ENCODE measurements around the gene ZNF750.

The ZNF750 gene

DNA sequence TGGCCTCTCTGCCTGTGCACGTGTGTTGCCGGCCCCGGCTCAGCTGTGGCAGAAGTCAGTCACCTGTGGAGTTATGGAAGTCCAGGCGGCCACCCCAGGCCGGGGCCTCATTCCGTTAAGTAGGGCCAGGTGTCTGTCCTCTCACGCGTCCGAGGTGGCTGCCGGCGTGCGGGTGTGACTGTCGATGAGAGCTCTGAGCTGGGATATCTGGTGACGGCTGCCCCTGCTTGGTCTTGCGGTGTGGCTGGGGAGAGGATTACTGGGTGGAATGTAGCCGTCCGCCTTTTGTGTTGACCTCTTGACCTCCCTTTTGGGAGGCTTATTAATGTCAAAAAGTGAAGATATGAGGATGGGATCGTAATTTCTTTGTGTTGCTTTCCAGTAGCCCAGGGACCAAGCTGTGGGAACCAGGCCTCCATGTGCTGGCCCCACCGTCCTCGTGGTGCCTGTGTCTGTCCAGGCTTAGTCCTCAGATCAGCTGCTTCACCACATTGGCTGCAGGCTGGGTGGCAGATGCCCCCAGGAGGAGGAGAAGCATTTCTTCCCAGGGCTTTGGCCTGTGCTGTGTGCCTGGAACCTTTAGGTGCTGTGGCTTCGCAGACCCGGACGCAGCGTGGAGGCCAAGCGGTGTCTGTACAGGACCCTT lies 23.0 kb upstream of the ZNF750 start:
- Histone ChIP-seq H4K20me1 (peaks cover 3 to 91% (median 70%) of the 10 kb centered on the region in 11 experiments; a peak in 21 of 22 replicates), H3K9ac (peak overlapping the region in 6 of 11 experiments; percentile 13 to 59 (median 28); a peak in 8 of 22 replicates), H3K27ac (peak overlapping the region in 7 of 11 experiments; percentile 21 to 66 (median 50); a peak in 12 of 22 replicates), H3K9me3 (replicated peaks in 1 of 11) (no peaks in the 10 kb centered on the region), H3K4me2 (peak overlapping the region; percentile 88 to 100 (median 98)), H3K27me3 (peaks cover 1 to 32% (median 7%) of the 10 kb centered on the region in 11 experiments; a peak in 20 of 22 replicates), H3K36me3 (0 out of 22 replicates have a peak, but pooled peaks cover 0 to 4% (median 0%) of the 10 kb centered on the region in 11 experiments), H3K4me3 (no peak overlapping the region), H3K4me1 (peaks cover 94 to 100% (median 100%) of the 10 kb centered on the region in 10 experiments)
- no peak for TF ChIP-seq Cebpa-rat (IDR thresholded peaks at IDR 0.05)

DNA sequence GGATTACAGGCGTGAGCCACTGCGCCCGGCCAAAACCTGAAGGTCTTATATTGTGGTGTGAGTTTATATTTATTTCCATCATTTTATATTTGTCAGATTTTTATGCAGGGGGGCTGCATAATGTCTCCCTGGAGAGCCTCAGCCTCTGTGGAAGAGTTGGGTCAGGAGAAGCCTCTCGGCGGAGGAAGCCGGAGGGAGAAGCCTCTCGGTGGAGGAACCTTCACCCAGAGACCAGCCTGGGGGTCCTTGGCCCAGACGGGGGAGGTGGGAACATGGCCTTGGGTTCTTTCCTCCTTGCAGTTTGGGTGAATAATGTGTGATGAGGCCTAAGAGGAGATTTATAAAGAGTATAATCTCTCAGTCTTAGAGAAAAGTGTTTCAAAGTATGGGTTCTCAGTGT lies 22.4 kb upstream of the ZNF750 start:
- TF ChIP-seq Cebpa-rat (IDR thresholded peaks at IDR 0.05), result no peak
- H3K9me3 ChIP-seq (replicated peaks in 1 of 11), result no peaks in the 10 kb centered on the region
- H3K4me3 ChIP-seq, result no peak overlapping the region
- H3K4me1 ChIP-seq, result peaks cover 89 to 97% (median 95%) of the 10 kb centered on the region in 10 experiments
- H3K27ac ChIP-seq, result peak overlapping the region in 2 of 11 experiments; percentile 63 to 66; a peak in 1 of 22 replicates
- 0 out of 22 replicates have a peak, but pooled peaks cover 0 to 4% (median 0%) of the 10 kb centered on the region in 11 experiments for H3K36me3 ChIP-seq
- H3K4me2 ChIP-seq, result peak overlapping the region; percentile 29 to 100 (median 98); a peak in 21 of 22 replicates
- H3K9ac ChIP-seq, result 0 out of 22 replicates have a peak overlapping the region, but pooled peaks of 1 of the 11 experiments have one; percentile 35
- H4K20me1 ChIP-seq, result peaks cover 0 to 85% (median 63%) of the 10 kb centered on the region in 11 experiments; a peak in 20 of 22 replicates
- H3K27me3 ChIP-seq, result peaks cover 0 to 25% (median under 1%) of the 10 kb centered on the region in 11 experiments; a peak in 10 of 22 replicates

- 0 out of 22 replicates have a peak, but pooled peaks cover 0 to 6% (median 0%) of the 10 kb centered on the region in 11 experiments for H3K36me3 ChIP-seq
- H3K4me3 ChIP-seq, result peak overlapping the region; percentile 40 to 67 (median 56); a peak in 14 of 20 replicates
- H3K9ac ChIP-seq, result peak overlapping the region in 10 of 11 experiments; percentile 77 to 84 (median 82); a peak in 16 of 22 replicates
- no peak for TF ChIP-seq Cebpa-rat (IDR thresholded peaks at IDR 0.05)
- H3K4me2 ChIP-seq, result peak overlapping the region; percentile 92 to 100 (median 99)
- H4K20me1 ChIP-seq, result peaks cover 0 to 77% (median 55%) of the 10 kb centered on the region in 11 experiments; a peak in 20 of 22 replicates
- H3K4me1 ChIP-seq, result peaks cover 80 to 89% (median 87%) of the 10 kb centered on the region in 10 experiments
- H3K27ac ChIP-seq, result peak overlapping the region in 5 of 11 experiments; percentile 88 to 95 (median 94); a peak in 9 of 22 replicates
- no peaks in the 10 kb centered on the region for H3K9me3 ChIP-seq (replicated peaks in 1 of 11)
- H3K27me3 ChIP-seq, result peaks cover 0 to 17% (median 0%) of the 10 kb centered on the region in 11 experiments; a peak in 8 of 22 replicates
Observed at GRCh38 chr17:82861393-82861775, 21.6 kb upstream of the ZNF750 start.

DNA sequence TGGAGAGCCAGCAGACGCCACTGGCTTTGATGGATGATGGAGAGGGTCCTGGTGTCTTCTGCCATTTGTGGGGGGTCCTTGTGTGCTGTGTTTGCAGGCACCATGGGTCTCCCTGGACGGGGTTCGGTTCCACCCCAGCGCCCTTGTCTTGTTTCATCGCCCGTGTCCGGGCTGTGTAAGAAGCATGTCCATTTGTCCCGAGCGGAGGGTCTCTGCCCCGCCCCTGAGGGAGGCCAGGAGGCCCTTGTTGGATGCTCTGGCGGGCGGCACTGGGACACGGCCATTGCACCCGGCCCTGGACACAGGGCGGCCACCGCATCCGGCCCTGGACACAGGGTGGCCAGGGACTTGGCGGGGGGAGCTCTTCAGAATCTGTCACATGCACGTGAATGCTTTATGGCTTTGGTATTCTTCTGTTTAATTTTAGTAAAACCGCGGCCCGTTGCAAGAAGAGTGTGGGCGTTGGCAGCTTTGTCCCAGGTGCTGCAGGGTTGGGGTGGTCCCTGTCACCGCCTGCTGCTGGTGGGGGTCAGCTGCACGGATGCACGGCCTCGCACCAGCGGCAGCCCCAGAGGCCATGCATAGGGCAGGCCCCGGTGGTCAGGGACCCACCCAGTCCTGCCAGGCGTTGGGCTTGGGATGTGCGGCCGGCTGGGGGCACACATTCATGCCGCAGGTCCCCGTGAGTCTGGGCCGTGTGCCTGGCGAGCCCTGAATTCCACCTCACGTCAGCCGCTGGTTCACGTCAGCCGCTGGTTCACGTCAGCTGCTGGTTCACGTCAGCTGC lies 21.0 kb upstream of the ZNF750 start:
- Histone ChIP-seq H4K20me1 (peaks cover 0 to 71% (median 49%) of the 10 kb centered on the region in 11 experiments; a peak in 20 of 22 replicates), H3K4me3 (peak overlapping the region; percentile 40 to 67 (median 56)), H3K36me3 (peaks cover 0 to 8% (median 0%) of the 10 kb centered on the region in 11 experiments; a peak in 2 of 22 replicates), H3K4me2 (peak overlapping the region; percentile 92 to 100 (median 99)), H3K27me3 (peaks cover 0 to 11% (median 0%) of the 10 kb centered on the region in 11 experiments; a peak in 7 of 22 replicates), H3K27ac (peak overlapping the region; percentile 88 to 98 (median 93)), H3K9ac (peak overlapping the region; percentile 60 to 84 (median 82)), H3K4me1 (peaks cover 75 to 83% (median 81%) of the 10 kb centered on the region in 10 experiments), H3K9me3 (replicated peaks in 1 of 11) (no peaks in the 10 kb centered on the region)
- TF ChIP-seq Cebpa-rat (IDR thresholded peaks at IDR 0.05), result no peak

- Histone ChIP-seq H3K27me3 (0 out of 22 replicates have a peak, but pooled peaks cover 0 to under 1% (median 0%) of the 10 kb centered on the region in 11 experiments), H3K4me1 (peaks cover 64 to 72% (median 70%) of the 10 kb centered on the region in 10 experiments), H3K9me3 (replicated peaks in 1 of 11) (no peaks in the 10 kb centered on the region), H4K20me1 (peaks cover 0 to 60% (median 38%) of the 10 kb centered on the region in 11 experiments; a peak in 20 of 22 replicates), H3K27ac (peak overlapping the region; percentile 88 to 98 (median 93)), H3K9ac (peak overlapping the region; percentile 77 to 87 (median 82)), H3K4me3 (peak overlapping the region; percentile 40 to 67 (median 56); a peak in 19 of 20 replicates), H3K4me2 (peak overlapping the region; percentile 92 to 100 (median 99)), H3K36me3 (peaks cover 0 to 14% (median 10%) of the 10 kb centered on the region in 11 experiments; a peak in 10 of 22 replicates)
- no peak for TF ChIP-seq Cebpa-rat (IDR thresholded peaks at IDR 0.05)
Observed at GRCh38 chr17:82859431-82860403, 19.9 kb upstream of the ZNF750 start.

DNA sequence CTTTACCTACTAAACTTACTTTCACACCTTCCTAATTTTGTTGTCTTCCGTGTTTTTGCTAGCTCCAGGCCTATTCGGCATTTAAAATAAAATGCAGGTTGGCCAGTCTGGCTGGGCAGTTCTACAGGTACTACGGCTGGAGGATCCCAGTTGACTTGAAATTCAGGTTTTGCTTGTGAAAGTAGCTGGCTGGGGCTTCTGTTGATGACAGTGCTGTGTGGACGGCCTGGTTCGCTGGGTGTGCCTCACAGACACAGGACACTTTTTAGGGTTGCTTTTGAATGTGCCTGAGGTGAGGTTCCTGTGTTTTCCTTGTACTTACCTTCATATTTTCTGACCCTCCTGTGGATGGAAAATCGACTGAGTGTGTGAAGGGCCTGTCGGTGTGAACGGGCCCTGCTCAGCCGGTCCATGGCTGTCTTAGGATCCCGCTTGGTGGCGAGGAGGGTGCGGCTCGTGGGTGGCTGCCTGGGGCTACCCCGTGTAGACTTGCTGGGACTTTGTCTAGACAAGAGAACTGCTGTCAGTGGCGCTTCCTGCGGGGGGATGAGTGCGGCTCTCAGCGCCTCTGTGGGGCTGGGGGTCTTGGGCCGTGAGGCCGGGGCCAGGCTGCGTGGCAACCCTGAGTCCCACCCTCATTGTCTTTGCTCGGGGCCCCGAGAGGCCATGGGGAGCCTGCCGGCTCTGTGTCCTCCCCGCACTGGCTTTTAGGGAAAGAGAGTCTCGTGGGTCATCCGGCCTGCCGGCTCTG lies 18.7 kb upstream of the ZNF750 start:
- Histone ChIP-seq H3K4me2 (peak overlapping the region; percentile 92 to 100 (median 99)), H3K9me3 (replicated peaks in 1 of 11) (no peaks in the 10 kb centered on the region), H3K4me3 (peak overlapping the region in 7 of 10 experiments; percentile 29 to 67 (median 56); a peak in 8 of 20 replicates), H3K36me3 (peaks cover 0 to 21% (median 15%) of the 10 kb centered on the region in 11 experiments; a peak in 13 of 22 replicates), H3K27me3 (no peaks in the 10 kb centered on the region), H4K20me1 (peaks cover 0 to 48% (median 28%) of the 10 kb centered on the region in 11 experiments; a peak in 16 of 22 replicates), H3K4me1 (peaks cover 52 to 60% (median 59%) of the 10 kb centered on the region in 10 experiments), H3K9ac (peak overlapping the region; percentile 77 to 87 (median 82)), H3K27ac (peak overlapping the region; percentile 88 to 98 (median 93))
- TF ChIP-seq Cebpa-rat (IDR thresholded peaks at IDR 0.05), result no peak

DNA sequence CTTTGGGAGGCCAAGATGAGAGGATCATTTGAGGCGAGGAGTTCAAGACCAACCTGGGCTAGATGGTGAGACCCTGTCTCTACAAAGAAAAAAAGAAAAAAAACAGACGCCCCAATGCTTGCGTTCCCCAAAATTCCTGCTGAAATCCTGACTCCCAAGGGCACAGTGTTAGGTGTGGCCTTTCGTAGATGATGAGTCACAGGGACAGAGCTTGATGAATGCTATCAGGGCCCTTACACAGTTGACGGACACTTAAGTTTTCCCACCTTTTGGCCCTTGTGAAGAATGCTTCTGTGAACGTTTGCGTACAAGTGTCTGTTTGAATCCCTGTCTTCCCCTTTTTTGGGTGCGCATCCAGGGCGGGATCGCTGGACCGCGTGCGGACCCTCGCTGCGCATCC lies 16.5 kb upstream of the ZNF750 start:
- H3K4me3 ChIP-seq, result no peak overlapping the region
- H3K36me3 ChIP-seq, result peaks cover 0 to 21% (median 15%) of the 10 kb centered on the region in 11 experiments; a peak in 13 of 22 replicates
- no peak for TF ChIP-seq Cebpa-rat (IDR thresholded peaks at IDR 0.05)
- no peak overlapping the region for H3K27ac ChIP-seq
- no peak overlapping the region for H3K4me2 ChIP-seq
- no peak overlapping the region for H3K9ac ChIP-seq
- no peaks in the 10 kb centered on the region for H3K9me3 ChIP-seq (replicated peaks in 1 of 11)
- H3K27me3 ChIP-seq, result no peaks in the 10 kb centered on the region
- peaks cover 35 to 39% (median 37%) of the 10 kb centered on the region in 10 experiments for H3K4me1 ChIP-seq
- peaks cover 0 to 43% (median 11%) of the 10 kb centered on the region in 11 experiments; a peak in 13 of 22 replicates for H4K20me1 ChIP-seq

Measured in BLaER1 treated with 17β-estradiol and CSF1 and Interleukin-3, amounts not matched to agents 10 nM and 100 nM (cell line).